ENCODE data around the gene KCNMA1. TPM values are rescaled to one million over a fixed set of nuclear protein-coding genes. Genes with fewer than 3 reads are reported as not detected.

Gene KCNMA1
- polyA plus RNA-seq, 4 donors: 2.7 to 8.6 (median 7.7) TPM

DNA sequence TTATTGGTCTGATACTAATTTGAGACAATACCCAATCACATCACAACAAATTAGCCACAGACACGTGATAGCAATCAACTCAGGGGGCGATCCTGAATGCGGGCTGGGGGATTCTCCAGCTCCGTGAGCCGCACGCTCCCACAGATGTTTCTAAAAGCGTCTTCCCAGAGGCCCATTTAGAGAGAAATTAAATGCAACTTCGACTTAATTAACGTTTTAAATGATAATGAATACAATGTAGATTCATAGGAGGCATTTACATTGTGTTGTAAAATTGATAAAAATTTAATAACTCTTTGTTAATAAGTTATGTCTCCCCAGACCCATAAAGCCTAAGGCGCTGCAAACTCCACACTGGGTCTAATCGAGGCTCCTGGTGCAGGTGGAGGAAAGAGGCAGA is 642.6 kb downstream of the KCNMA1 start:
- DNase-seq (no peak), FAIRE-seq (no peak)
- Histone ChIP-seq H3K36me3 (ENCODE audit: control insufficient read depth in 3 of 3, insufficient read depth in 2 of 3, low read depth in 1 of 3, low read length in 3 of 3) (no peaks in the 10 kb centered on the region), H3K27me3 (ENCODE audit: control insufficient read depth in 3 of 3, insufficient read depth in 3 of 3, low read length in 3 of 3) (peaks cover 0 to 2% (median 0%) of the 10 kb centered on the region in 3 donors), H3K27ac (ENCODE audit: low read depth in 1 of 3, low read length in 2 of 3) (no peak overlapping the region), H3K4me3 (ENCODE audit: low read depth in 1 of 3, low read length in 3 of 3) (no peak overlapping the region), H3K9me3 (ENCODE audit: control insufficient read depth in 2 of 2, insufficient read depth in 1 of 2, low read depth in 1 of 2, low read length in 1 of 2) (no peaks in the 10 kb centered on the region), H3K4me1 (ENCODE audit: control insufficient read depth in 3 of 3, insufficient read depth in 2 of 3, low read depth in 1 of 3, low read length in 2 of 3) (no peaks in the 10 kb centered on the region)
- 84 to 92% (median 90%) methylated on average over 11 of the region's 11 CpGs for WGBS, 3 donors

DNA sequence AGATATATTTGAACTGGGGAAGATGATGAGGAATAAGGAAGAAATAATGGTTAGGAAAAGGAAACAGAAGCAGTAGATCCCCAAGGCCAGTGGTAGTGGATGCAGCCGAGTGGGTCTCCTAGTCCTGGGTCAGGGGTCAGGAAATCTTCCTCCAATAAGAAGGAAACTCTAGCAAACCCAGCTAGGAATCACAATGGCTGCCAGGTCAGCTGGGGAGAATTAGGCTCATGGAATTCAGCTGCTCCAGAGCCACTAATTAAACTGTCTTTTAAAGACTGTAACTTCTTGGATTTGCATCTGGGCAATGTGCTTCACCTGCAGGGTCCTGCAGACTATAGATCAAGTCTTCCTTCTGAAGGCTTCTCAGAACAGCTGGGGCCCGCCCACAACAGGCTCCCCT is 644.4 kb downstream of the KCNMA1 start:
- Histone ChIP-seq H3K9me3 (ENCODE audit: control insufficient read depth in 2 of 2, insufficient read depth in 1 of 2, low read depth in 1 of 2, low read length in 1 of 2) (no peaks in the 10 kb centered on the region), H3K27ac (ENCODE audit: low read depth in 1 of 3, low read length in 2 of 3) (no peak overlapping the region), H3K27me3 (ENCODE audit: control insufficient read depth in 3 of 3, insufficient read depth in 3 of 3, low read length in 3 of 3) (no peaks in the 10 kb centered on the region), H3K36me3 (ENCODE audit: control insufficient read depth in 3 of 3, insufficient read depth in 2 of 3, low read depth in 1 of 3, low read length in 3 of 3) (peaks cover 0 to 2% (median 0%) of the 10 kb centered on the region in 3 donors), H3K4me1 (ENCODE audit: control insufficient read depth in 3 of 3, insufficient read depth in 2 of 3, low read depth in 1 of 3, low read length in 2 of 3) (no peaks in the 10 kb centered on the region), H3K4me3 (ENCODE audit: low read depth in 1 of 3, low read length in 3 of 3) (no peak overlapping the region)
- DNase-seq (no peak), FAIRE-seq (no peak)
- WGBS, 3 donors: 67 to 81% (median 74%) methylated on average over 2 of the region's 2 CpGs

DNA sequence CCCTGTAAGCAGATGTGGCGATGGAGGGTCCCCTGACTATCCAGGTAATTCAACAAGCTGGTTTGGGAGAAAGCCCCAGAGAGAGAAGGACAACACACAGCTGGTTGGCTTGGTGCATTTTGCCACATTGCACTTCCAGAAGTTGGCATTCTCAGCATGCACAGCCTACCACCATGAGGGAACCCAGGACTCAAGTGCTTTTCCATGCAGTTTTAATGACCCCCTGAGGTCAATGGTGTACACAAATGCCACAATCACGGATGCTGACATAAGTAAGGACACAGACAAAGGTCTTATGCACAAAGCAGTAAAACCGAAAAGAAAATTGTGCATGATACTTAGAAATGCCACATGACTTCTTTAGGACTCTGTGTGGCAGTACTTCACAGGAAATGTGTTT is 645.1 kb downstream of the KCNMA1 start:
- 68 to 77% (median 76%) methylated on average over 3 of the region's 3 CpGs for WGBS, 3 donors
- Histone ChIP-seq H3K4me1 (ENCODE audit: control insufficient read depth in 3 of 3, insufficient read depth in 2 of 3, low read depth in 1 of 3, low read length in 2 of 3) (no peaks in the 10 kb centered on the region), H3K9me3 (ENCODE audit: control insufficient read depth in 2 of 2, insufficient read depth in 1 of 2, low read depth in 1 of 2, low read length in 1 of 2) (no peaks in the 10 kb centered on the region), H3K4me3 (ENCODE audit: low read depth in 1 of 3, low read length in 3 of 3) (no peak overlapping the region), H3K27ac (ENCODE audit: low read depth in 1 of 3, low read length in 2 of 3) (no peak overlapping the region), H3K36me3 (ENCODE audit: control insufficient read depth in 3 of 3, insufficient read depth in 2 of 3, low read depth in 1 of 3, low read length in 3 of 3) (peaks cover 0 to 2% (median 0%) of the 10 kb centered on the region in 3 donors), H3K27me3 (ENCODE audit: control insufficient read depth in 3 of 3, insufficient read depth in 3 of 3, low read length in 3 of 3) (no peaks in the 10 kb centered on the region)
- DNase-seq (no peak), FAIRE-seq (no peak)

DNA sequence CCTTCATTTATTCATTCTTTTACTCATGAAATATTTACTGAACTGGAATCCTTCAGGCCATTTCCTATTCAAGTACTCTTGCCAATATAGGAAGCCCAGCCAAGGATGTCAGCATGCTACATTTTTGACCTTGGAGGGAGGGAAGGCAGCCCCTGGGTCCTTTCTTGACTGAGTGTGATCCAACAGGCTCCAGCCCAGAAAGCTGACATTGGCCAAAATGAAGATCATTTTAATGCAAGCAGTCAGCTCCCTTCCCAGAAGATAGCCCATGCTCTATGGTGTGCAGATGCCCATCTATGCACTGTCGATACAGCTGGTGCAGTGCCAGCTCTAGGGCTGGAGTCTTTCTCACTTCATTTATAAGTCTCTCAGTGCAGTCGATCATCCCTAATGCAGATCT is 646.0 kb downstream of the KCNMA1 start:
- Histone ChIP-seq H3K27me3 (ENCODE audit: control insufficient read depth in 3 of 3, insufficient read depth in 3 of 3, low read length in 3 of 3) (no peaks in the 10 kb centered on the region), H3K36me3 (ENCODE audit: control insufficient read depth in 3 of 3, insufficient read depth in 2 of 3, low read depth in 1 of 3, low read length in 3 of 3) (peaks cover 0 to 2% (median 0%) of the 10 kb centered on the region in 3 donors), H3K4me1 (ENCODE audit: control insufficient read depth in 3 of 3, insufficient read depth in 2 of 3, low read depth in 1 of 3, low read length in 2 of 3) (no peaks in the 10 kb centered on the region), H3K4me3 (ENCODE audit: low read depth in 1 of 3, low read length in 3 of 3) (no peak overlapping the region), H3K9me3 (ENCODE audit: control insufficient read depth in 2 of 2, insufficient read depth in 1 of 2, low read depth in 1 of 2, low read length in 1 of 2) (no peaks in the 10 kb centered on the region), H3K27ac (ENCODE audit: low read depth in 1 of 3, low read length in 2 of 3) (no peak overlapping the region)
- WGBS, 3 donors: 38 to 65% (median 44%) methylated on average over 2 of the region's 2 CpGs
- FAIRE-seq: no peak
- no peak for DNase-seq

DNA sequence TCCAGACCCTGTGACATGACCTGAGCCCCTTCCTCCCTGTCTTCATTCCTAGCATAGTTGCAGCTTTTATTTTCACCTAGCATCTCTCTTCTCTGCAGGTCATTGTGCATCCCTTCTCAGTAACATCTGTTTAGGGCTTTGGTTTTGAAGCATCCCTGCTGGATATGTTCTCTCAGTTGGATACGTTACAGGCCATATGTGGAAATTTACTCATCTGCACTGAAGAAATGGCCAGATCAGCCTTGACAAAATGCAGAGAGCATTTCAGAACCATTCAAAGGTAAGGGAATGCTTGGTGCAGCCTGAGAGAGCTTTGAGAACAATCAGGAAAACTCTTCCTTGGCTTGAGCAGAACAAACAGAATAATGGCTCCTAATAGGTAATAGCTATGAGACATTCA is 647.0 kb downstream of the KCNMA1 start:
- peaks cover 0 to 2% (median 0%) of the 10 kb centered on the region in 3 donors for H3K36me3 ChIP-seq (ENCODE audit: control insufficient read depth in 3 of 3, insufficient read depth in 2 of 3, low read depth in 1 of 3, low read length in 3 of 3)
- no peaks in the 10 kb centered on the region for H3K27me3 ChIP-seq (ENCODE audit: control insufficient read depth in 3 of 3, insufficient read depth in 3 of 3, low read length in 3 of 3)
- H3K4me1 ChIP-seq (ENCODE audit: control insufficient read depth in 3 of 3, insufficient read depth in 2 of 3, low read depth in 1 of 3, low read length in 2 of 3): no peaks in the 10 kb centered on the region
- 93 to 97% (median 93%) methylated on average over 1 of the region's 1 CpG for WGBS, 3 donors
- no peaks in the 10 kb centered on the region for H3K9me3 ChIP-seq (ENCODE audit: control insufficient read depth in 2 of 2, insufficient read depth in 1 of 2, low read depth in 1 of 2, low read length in 1 of 2)
- FAIRE-seq: no peak
- no peak overlapping the region for H3K27ac ChIP-seq (ENCODE audit: low read depth in 1 of 3, low read length in 2 of 3)
- no peak overlapping the region for H3K4me3 ChIP-seq (ENCODE audit: low read depth in 1 of 3, low read length in 3 of 3)
- no peak for DNase-seq

DNA sequence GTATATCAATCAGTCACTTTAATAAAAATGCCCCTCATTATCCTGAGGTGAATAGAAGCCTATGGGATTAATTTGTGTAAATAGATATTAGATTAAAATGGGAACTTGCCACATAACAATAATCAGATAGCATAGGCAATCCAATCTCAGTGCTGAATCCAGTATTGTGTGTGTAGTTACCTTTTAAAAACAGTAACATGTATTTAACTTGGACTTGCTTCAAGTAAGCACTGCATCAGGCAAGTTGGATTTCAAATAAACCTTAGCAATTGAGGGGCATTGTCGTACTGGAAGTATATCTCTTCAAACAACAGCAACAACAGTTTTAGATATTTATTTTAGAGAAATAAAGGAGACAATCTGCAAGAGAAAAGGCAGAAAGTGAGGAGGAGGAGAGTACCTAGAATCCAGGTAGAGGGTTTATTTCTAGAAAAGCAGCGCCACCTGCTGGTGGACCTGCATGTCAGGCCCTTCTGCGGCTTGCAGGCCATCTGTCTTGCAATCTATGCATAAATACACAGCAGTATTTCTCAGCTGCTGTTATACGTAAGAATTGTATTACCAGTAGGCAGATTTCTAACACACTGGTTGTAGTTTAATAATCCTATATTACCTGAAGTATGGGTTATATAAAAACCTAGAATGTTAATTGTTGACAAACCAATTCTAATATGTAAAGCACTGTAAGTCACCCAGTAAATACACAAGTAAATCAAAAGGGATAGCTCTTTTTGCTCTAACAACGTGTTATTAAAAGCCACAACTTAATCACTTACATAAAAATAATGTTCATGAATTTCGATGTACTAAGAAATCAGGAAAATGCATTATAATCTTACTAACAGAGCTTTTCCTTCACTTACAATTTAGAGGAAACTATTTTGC is 652.8 kb downstream of the KCNMA1 start:
- DNase-seq (peak; percentile 68 to 81), FAIRE-seq (no peak)
- WGBS, 3 donors: 12 to 19% (median 14%) methylated on average over 6 of the region's 6 CpGs
- no peaks in the 10 kb centered on the region for H3K9me3 ChIP-seq (ENCODE audit: control insufficient read depth in 2 of 2, insufficient read depth in 1 of 2, low read depth in 1 of 2, low read length in 1 of 2)
- no peak overlapping the region for H3K27ac ChIP-seq (ENCODE audit: low read depth in 1 of 3, low read length in 2 of 3)
- H3K4me3 ChIP-seq (ENCODE audit: low read depth in 1 of 3, low read length in 3 of 3): no peak overlapping the region
- peaks cover 0 to 2% (median 0%) of the 10 kb centered on the region in 3 donors for H3K36me3 ChIP-seq (ENCODE audit: control insufficient read depth in 3 of 3, insufficient read depth in 2 of 3, low read depth in 1 of 3, low read length in 3 of 3)
- no peaks in the 10 kb centered on the region for H3K27me3 ChIP-seq (ENCODE audit: control insufficient read depth in 3 of 3, insufficient read depth in 3 of 3, low read length in 3 of 3)
- H3K4me1 ChIP-seq (ENCODE audit: control insufficient read depth in 3 of 3, insufficient read depth in 2 of 3, low read depth in 1 of 3, low read length in 2 of 3): no peaks in the 10 kb centered on the region

DNA sequence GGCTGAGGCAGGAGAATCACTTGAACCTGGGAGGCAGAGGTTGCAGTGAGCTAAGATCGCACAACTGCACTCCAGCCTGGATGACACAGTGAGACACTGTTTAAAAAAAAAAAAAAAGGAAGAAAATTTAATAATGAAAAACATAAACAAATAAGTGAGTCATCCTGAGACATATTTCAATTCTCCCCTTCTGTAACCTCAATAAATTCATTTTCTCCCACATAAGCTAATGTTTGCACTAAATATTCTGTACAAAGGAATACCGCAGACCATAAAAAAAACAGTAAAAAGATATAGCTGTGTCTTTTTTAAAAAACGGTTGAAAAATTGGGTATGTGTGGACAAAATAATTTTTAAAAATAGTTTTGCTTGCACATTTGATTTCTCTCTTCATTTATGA is 654.0 kb downstream of the KCNMA1 start:
- Histone ChIP-seq H3K27me3 (ENCODE audit: control insufficient read depth in 3 of 3, insufficient read depth in 3 of 3, low read length in 3 of 3) (no peaks in the 10 kb centered on the region), H3K4me3 (ENCODE audit: low read depth in 1 of 3, low read length in 3 of 3) (no peak overlapping the region), H3K4me1 (ENCODE audit: control insufficient read depth in 3 of 3, insufficient read depth in 2 of 3, low read depth in 1 of 3, low read length in 2 of 3) (no peaks in the 10 kb centered on the region), H3K9me3 (ENCODE audit: control insufficient read depth in 2 of 2, insufficient read depth in 1 of 2, low read depth in 1 of 2, low read length in 1 of 2) (no peaks in the 10 kb centered on the region), H3K36me3 (ENCODE audit: control insufficient read depth in 3 of 3, insufficient read depth in 2 of 3, low read depth in 1 of 3, low read length in 3 of 3) (no peaks in the 10 kb centered on the region), H3K27ac (ENCODE audit: low read depth in 1 of 3, low read length in 2 of 3) (no peak overlapping the region)
- 80 to 85% (median 82%) methylated on average over 3 of the region's 3 CpGs for WGBS, 3 donors
- no peak for FAIRE-seq
- DNase-seq: no peak

DNA sequence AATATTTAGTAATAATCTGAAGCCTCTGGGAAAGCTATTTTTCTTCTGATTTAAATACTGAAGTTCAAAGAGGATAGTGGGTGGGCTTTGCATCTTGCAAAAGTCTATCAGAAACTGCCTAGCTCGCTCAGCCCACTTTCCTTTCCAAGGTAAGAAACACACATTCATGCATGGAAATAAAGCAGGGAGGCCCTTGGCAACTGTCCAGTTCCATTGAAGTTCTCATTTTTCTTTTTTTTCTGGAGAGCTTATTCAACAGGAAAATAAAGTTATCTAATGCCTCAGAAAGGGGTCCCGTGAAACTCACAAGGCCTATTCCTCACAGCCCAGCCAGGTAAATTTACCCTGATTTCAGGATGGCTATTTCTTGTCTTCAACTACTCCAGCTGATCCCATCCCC is 654.9 kb downstream of the KCNMA1 start:
- DNase-seq (no peak), FAIRE-seq (no peak)

DNA sequence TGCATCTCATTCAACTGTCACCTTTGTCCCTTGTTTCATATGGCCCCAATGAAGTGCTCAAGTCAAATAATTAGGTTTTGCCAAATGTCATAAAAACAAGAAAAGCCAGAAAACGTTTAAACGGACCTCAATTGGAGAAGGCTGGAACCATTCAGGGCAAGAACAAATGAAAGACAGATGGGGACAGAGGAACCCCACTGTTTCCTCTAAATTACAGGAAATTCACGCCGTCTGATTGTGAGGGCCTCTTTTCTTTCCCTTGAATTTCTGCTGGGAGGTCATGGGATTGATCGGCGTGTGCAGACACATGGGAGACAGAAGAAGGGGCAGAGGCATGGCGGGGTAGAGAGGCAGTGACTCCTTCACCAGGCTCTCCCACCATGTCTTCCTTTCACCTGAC is 656.4 kb downstream of the KCNMA1 start:
- FAIRE-seq: no peak
- 65 to 86% (median 78%) methylated on average over 7 of the region's 7 CpGs for WGBS, 3 donors
- Histone ChIP-seq H3K36me3 (ENCODE audit: control insufficient read depth in 3 of 3, insufficient read depth in 2 of 3, low read depth in 1 of 3, low read length in 3 of 3) (no peaks in the 10 kb centered on the region), H3K4me1 (ENCODE audit: control insufficient read depth in 3 of 3, insufficient read depth in 2 of 3, low read depth in 1 of 3, low read length in 2 of 3) (no peaks in the 10 kb centered on the region), H3K27me3 (ENCODE audit: control insufficient read depth in 3 of 3, insufficient read depth in 3 of 3, low read length in 3 of 3) (no peaks in the 10 kb centered on the region), H3K27ac (ENCODE audit: low read depth in 1 of 3, low read length in 2 of 3) (no peak overlapping the region), H3K4me3 (ENCODE audit: low read depth in 1 of 3, low read length in 3 of 3) (no peak overlapping the region), H3K9me3 (ENCODE audit: control insufficient read depth in 2 of 2, insufficient read depth in 1 of 2, low read depth in 1 of 2, low read length in 1 of 2) (no peaks in the 10 kb centered on the region)
- no peak for DNase-seq

More for the DNA sequence above, 654.9 kb downstream of the KCNMA1 start:
- no peaks in the 10 kb centered on the region for H3K4me1 ChIP-seq (ENCODE audit: control insufficient read depth in 3 of 3, insufficient read depth in 2 of 3, low read depth in 1 of 3, low read length in 2 of 3)
- H3K9me3 ChIP-seq (ENCODE audit: control insufficient read depth in 2 of 2, insufficient read depth in 1 of 2, low read depth in 1 of 2, low read length in 1 of 2): no peaks in the 10 kb centered on the region
- no peak overlapping the region for H3K4me3 ChIP-seq (ENCODE audit: low read depth in 1 of 3, low read length in 3 of 3)
- WGBS, 3 donors: 74 to 80% (median 79%) methylated on average over 2 of the region's 2 CpGs
- no peak overlapping the region for H3K27ac ChIP-seq (ENCODE audit: low read depth in 1 of 3, low read length in 2 of 3)
- H3K36me3 ChIP-seq (ENCODE audit: control insufficient read depth in 3 of 3, insufficient read depth in 2 of 3, low read depth in 1 of 3, low read length in 3 of 3): no peaks in the 10 kb centered on the region
- no peaks in the 10 kb centered on the region for H3K27me3 ChIP-seq (ENCODE audit: control insufficient read depth in 3 of 3, insufficient read depth in 3 of 3, low read length in 3 of 3)

Measured in small intestine (tissue), 7 donors.